ENCODE results near the gene LRRC26.

- TF ChIP-seq POLR2A (IDR thresholded peaks at IDR 0.05) = no peak
- no peak for TF ChIP-seq POLR2AphosphoS5 (IDR thresholded peaks at IDR 0.05)
- no peak for TF ChIP-seq CTCF (IDR thresholded peaks at IDR 0.05)
- no peak for TF ChIP-seq EP300 (IDR thresholded peaks at IDR 0.05)
These were observed 43.1 kb downstream of the LRRC26 start for GRCh38 chr9:137126786-137127185.

Measured in sigmoid colon (tissue), 4 donors.